ENCODE measurements around the gene MTG2. TPM values are rescaled to one million over a fixed set of nuclear protein-coding genes. Genes with fewer than 3 reads are reported as not detected.

The MTG2 gene
- total RNA-seq, 2 donors from 2014 or later, result 28.0 to 41.8 TPM

GRCh38 chr20:62196286-62196685, 13.5 kb downstream of the MTG2 start:
- Histone ChIP-seq H3K27ac (no peak overlapping the region), H3K36me3 (peaks cover 36% of the 10 kb centered on the region), H3K4me3 (no peak overlapping the region), H3K9me3 (no peaks in the 10 kb centered on the region), H3K4me1 (ENCODE audit: control insufficient read depth in 1 of 2, low read depth in 2 of 2) (no peaks in the 10 kb centered on the region), H3K27me3 (replicated peaks; ENCODE audit: insufficient read depth) (no peaks in the 10 kb centered on the region)
- DNase-seq (ENCODE audit: low spot score) (no peak), ATAC-seq (ENCODE audit: insufficient number of reproducible peaks, low FRiP score, low read depth) (no peak)
- TF ChIP-seq CTCF (IDR thresholded peaks at IDR 0.05), result no peak

DNA sequence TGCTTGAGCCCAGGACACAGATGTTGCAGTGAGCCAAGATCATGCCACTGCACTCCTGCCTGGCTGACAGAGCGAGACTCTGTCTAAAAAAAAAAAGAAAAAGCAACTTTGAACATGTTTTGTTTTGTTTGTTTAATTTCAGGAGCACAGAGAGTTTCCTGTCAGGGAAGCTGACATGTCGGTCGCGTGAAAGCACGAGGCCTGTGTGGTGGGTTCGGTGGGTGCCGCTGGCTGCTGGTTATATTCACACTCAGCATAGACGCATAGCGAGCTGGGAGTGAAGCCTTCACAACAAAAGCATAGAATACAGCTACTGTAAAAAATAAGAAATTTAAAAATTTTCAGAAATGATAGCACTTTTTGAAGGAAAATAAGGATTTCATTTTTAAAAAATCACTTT, 14.5 kb downstream of the MTG2 start:
- Histone ChIP-seq H3K4me3 (no peak overlapping the region), H3K36me3 (peaks cover 43% of the 10 kb centered on the region), H3K9me3 (no peaks in the 10 kb centered on the region), H3K27ac (no peak overlapping the region), H3K4me1 (ENCODE audit: control insufficient read depth in 1 of 2, low read depth in 2 of 2) (no peaks in the 10 kb centered on the region), H3K27me3 (replicated peaks; ENCODE audit: insufficient read depth) (no peaks in the 10 kb centered on the region)
- DNase-seq (ENCODE audit: low spot score) (no peak), ATAC-seq (ENCODE audit: insufficient number of reproducible peaks, low FRiP score, low read depth) (no peak)
- TF ChIP-seq CTCF (IDR thresholded peaks at IDR 0.05), result no peak

GRCh38 chr20:62197801-62198200, 15.0 kb downstream of the MTG2 start:
- Histone ChIP-seq H3K36me3 (peaks cover 43% of the 10 kb centered on the region), H3K4me3 (no peak overlapping the region), H3K4me1 (ENCODE audit: control insufficient read depth in 1 of 2, low read depth in 2 of 2) (no peaks in the 10 kb centered on the region), H3K27ac (no peak overlapping the region), H3K9me3 (no peaks in the 10 kb centered on the region), H3K27me3 (replicated peaks; ENCODE audit: insufficient read depth) (no peaks in the 10 kb centered on the region)
- DNase-seq (ENCODE audit: low spot score) (no peak), ATAC-seq (ENCODE audit: insufficient number of reproducible peaks, low FRiP score, low read depth) (no peak)
- no peak for TF ChIP-seq CTCF (IDR thresholded peaks at IDR 0.05)

- DNase-seq (ENCODE audit: low spot score) (no peak), ATAC-seq (ENCODE audit: insufficient number of reproducible peaks, low FRiP score, low read depth) (no peak)
- peaks cover 43% of the 10 kb centered on the region for H3K36me3 ChIP-seq
- H3K4me1 ChIP-seq (ENCODE audit: control insufficient read depth in 1 of 2, low read depth in 2 of 2), result peaks cover 0 to 2% of the 10 kb centered on the region in 2 donors
- H3K27ac ChIP-seq, result no peak overlapping the region
- H3K9me3 ChIP-seq, result no peaks in the 10 kb centered on the region
- H3K4me3 ChIP-seq, result no peak overlapping the region
- no peaks in the 10 kb centered on the region for H3K27me3 ChIP-seq (replicated peaks; ENCODE audit: insufficient read depth)
- TF ChIP-seq CTCF (IDR thresholded peaks at IDR 0.05), result no peak
Observed at GRCh38 chr20:62198496-62198895, 15.7 kb downstream of the MTG2 start.

GRCh38 chr20:62198931-62199330, 16.1 kb downstream of the MTG2 start:
- peaks cover 0 to 4% of the 10 kb centered on the region in 2 donors for H3K4me1 ChIP-seq (ENCODE audit: control insufficient read depth in 1 of 2, low read depth in 2 of 2)
- DNase-seq (ENCODE audit: low spot score) (no peak), ATAC-seq (ENCODE audit: insufficient number of reproducible peaks, low FRiP score, low read depth) (no peak)

More at GRCh38 chr20:62198931-62199330, 16.1 kb downstream of the MTG2 start:
- H3K9me3 ChIP-seq, result no peaks in the 10 kb centered on the region
- H3K4me3 ChIP-seq, result no peak overlapping the region
- no peak overlapping the region for H3K27ac ChIP-seq
- peaks cover 43% of the 10 kb centered on the region for H3K36me3 ChIP-seq
- TF ChIP-seq CTCF (IDR thresholded peaks at IDR 0.05), result no peak
- no peaks in the 10 kb centered on the region for H3K27me3 ChIP-seq (replicated peaks; ENCODE audit: insufficient read depth)

Data from thoracic aorta (tissue), 2 donors.